Spleen (tissue), 11 donors: ENCODE measurements around the gene NOXO1. TPM values are rescaled to one million over a fixed set of nuclear protein-coding genes. Genes with fewer than 3 reads are reported as not detected.

ENCODE experiments used
- DNase-seq: peaks from one replicate; pipeline ENCODE4 v3.0.0-alpha.2; 2020
- H3K27ac ChIP-seq, 8 donors: fragments of 200-600 bp; sonication (generic) in 7 of 8; 1 replicate in 4 of 8; 2 replicates in 4 of 8; pipeline versions ENCODE4 v1.5.0 to v1.8.0; 2016 to 2021; ENCODE audit warnings: inconsistent platforms in 4 of 8, mild to moderate bottlenecking in 4 of 8, moderate library complexity in 1 of 8
- H3K27me3 ChIP-seq, 7 donors: fragments of 200-600 bp; sonication (generic) in 6 of 7; replicated peaks in 1 of 7; 1 replicate in 4 of 7; 2 replicates in 3 of 7; pipeline versions ENCODE4 v1.5.0 to v1.8.0; 2016 to 2021; ENCODE audit warnings: inconsistent platforms in 3 of 7, mild to moderate bottlenecking in 1 of 7
- H3K36me3 ChIP-seq, 6 donors: fragments of 200-600 bp; sonication (generic) in 5 of 6; 1 replicate in 4 of 6; 2 replicates in 2 of 6; pipeline versions ENCODE4 v1.5.0 to v1.8.0; 2016 to 2021; ENCODE audit warnings: inconsistent platforms in 2 of 6
- H3K4me1 ChIP-seq, 6 donors: fragments of 200-600 bp; sonication (generic) in 5 of 6; 1 replicate in 3 of 6; 2 replicates in 3 of 6; pipeline versions ENCODE4 v1.5.0 to v1.8.0; 2016 to 2021; ENCODE audit warnings: inconsistent platforms in 3 of 6
- H3K4me3 ChIP-seq, 8 donors: fragments of 200-600 bp; sonication (generic) in 7 of 8; 1 replicate in 4 of 8; 2 replicates in 4 of 8; pipeline versions ENCODE4 v1.5.0 to v1.8.0; 2016 to 2021; ENCODE audit warnings: inconsistent platforms in 4 of 8, mild to moderate bottlenecking in 4 of 8, moderate library complexity in 2 of 8
- H3K9me3 ChIP-seq, 8 donors: fragments of 200-600 bp; sonication (generic) in 7 of 8; 1 replicate in 4 of 8; 2 replicates in 4 of 8; pipeline versions ENCODE4 v1.5.0 to v1.8.0; 2016 to 2021; ENCODE audit warnings: inconsistent platforms in 4 of 8
- CTCF ChIP-seq, 11 experiments: fragments of 200-600 bp in 7 of 11; fragments of 450-650 bp in 4 of 11; sonication (generic) in 4 of 11; IDR thresholded peaks in 8 of 11; conservative IDR thresholded peaks in 3 of 11; 1 replicate in 7 of 11; 2 replicates in 4 of 11; pipeline versions ENCODE4 v1.4.0 to v1.8.0; 2016 to 2021; ENCODE audit warnings: antibody characterized with exemption in 11 of 11, inconsistent platforms in 4 of 11, mild to moderate bottlenecking in 1 of 11
- POLR2A ChIP-seq, 3 donors: fragments of 450-650 bp; IDR thresholded peaks; one replicate each; pipeline ENCODE4 v1.5.1; 2017; ENCODE audit warnings: antibody characterized with exemption in 3 of 3, mild to moderate bottlenecking in 1 of 3
- POLR2AphosphoS5 ChIP-seq, 3 donors: sonication (generic); formaldehyde crosslinking; IDR thresholded peaks; one replicate each; pipeline ENCODE4 v1.5.1; 2017; ENCODE audit warnings: antibody characterized with exemption in 3 of 3
- WGBS, 5 donors: extraction: QIAGEN DNeasy Blood & Tissue Kit in 3 of 5; methylation state at CpG; one replicate each; pipeline versions ENCODE4 v1.1.5 to v1.1.7; 2013 to 2018; 5-methylcytosine and 5-hydroxymethylcytosine counted together
- intact Hi-C: fragments of 100-400 bp; cut with DNase I; formaldehyde crosslinking; loops from one replicate; pipeline ENCODE4 v1.15.0; 2023; ENCODE audit warnings: low total_unique reads
- polyA plus RNA-seq, 3 donors: library from polyadenylated mRNA; stranded (reverse); fragments of 200-250 nt; gene quantifications; one replicate each; pipeline ENCODE4 v1.2.1, GENCODE V29; 2013
- total RNA-seq, 7 donors: library from RNA; depleted of rRNA in 3 of 7; stranded (reverse); fragments of >200 nt in 3 of 7; fragmentation: NEBNext Ultra II Directional in 4 of 7; extraction: Animal tissue kit (Norgen Biotek cat#: 25700) in 4 of 7; gene quantifications; one replicate each; pipeline versions ENCODE4 v1.1.0 to v1.2.1, GENCODE V29; 2016 to 2021
- donor health status: healthy with polysubstance abuse.
- donor health status: DM: no; HTN: no; CAD: no; lungs with moderate emphysema.
- donor health status: DM: no; HTN: no; CAD: no.
- donor health status: Bipolar disorder and iron deficiency.
- donor health status: healthy.
- donor health status: DM: no; HTN: no; CAD: no.
- donor health status: DM: yes; HTN: yes; CAD: no.

The NOXO1 gene
- total and polyA plus RNA-seq, 10 donors = 0.30 to 1.4 (median 0.82) TPM; not detected in 4

- 53 to 72% (median 69%) methylated on average over 17 to 18 of the region's 18 CpGs for WGBS, 5 donors
- H3K4me3 ChIP-seq = peak overlapping the region in 7 of 8 donors; percentile 56 to 87 (median 70)
- TF ChIP-seq CTCF (IDR thresholded peaks at IDR 0.05 in 8 of 11, conservative IDR thresholded peaks at IDR 0.05 in 3 of 11) (no peak), POLR2AphosphoS5 (IDR thresholded peaks at IDR 0.05) (no peak), POLR2A (IDR thresholded peaks at IDR 0.05) (no peak)
- H3K27me3 ChIP-seq = peaks cover 0 to 48% (median 7%) of the 10 kb centered on the region in 7 donors
- DNase-seq = no peak
- no peaks in the 10 kb centered on the region for H3K9me3 ChIP-seq
- H3K27ac ChIP-seq = peak overlapping the region in 6 of 8 donors; percentile 3 to 90 (median 87)
- H3K4me1 ChIP-seq = peaks cover 14 to 98% (median 84%) of the 10 kb centered on the region in 6 donors
- intact Hi-C loops = loop anchor here (5.0 kb wide), 1 partner anchor 124 kb away; no protein-coding TSS in a partner anchor
- peaks cover 0 to 15% (median 0%) of the 10 kb centered on the region in 6 donors for H3K36me3 ChIP-seq
Observed at GRCh38 chr16:2028620-2029220, 47.5 kb upstream of the NOXO1 start.

GRCh38 chr16:2028146-2028545, 46.9 kb upstream of the NOXO1 start:
- H3K4me1 ChIP-seq = peaks cover 19 to 98% (median 84%) of the 10 kb centered on the region in 6 donors
- peak overlapping the region in 6 of 8 donors; percentile 3 to 90 (median 87) for H3K27ac ChIP-seq
- peaks cover 0 to 48% (median 7%) of the 10 kb centered on the region in 7 donors for H3K27me3 ChIP-seq
- no peaks in the 10 kb centered on the region for H3K9me3 ChIP-seq
- WGBS, 5 donors = 55 to 79% (median 76%) methylated on average over 2 to 3 of the region's 3 CpGs
- intact Hi-C loops = loop anchor here (5.0 kb wide), 1 partner anchor 124 kb away; no protein-coding TSS in a partner anchor
- no peak for DNase-seq
- no peak for TF ChIP-seq POLR2AphosphoS5 (IDR thresholded peaks at IDR 0.05)
- TF ChIP-seq POLR2A (IDR thresholded peaks at IDR 0.05) = no peak
- TF ChIP-seq CTCF (IDR thresholded peaks at IDR 0.05 in 8 of 11, conservative IDR thresholded peaks at IDR 0.05 in 3 of 11) = no peak
- H3K4me3 ChIP-seq = peak overlapping the region; percentile 43 to 87 (median 69)
- H3K36me3 ChIP-seq = peaks cover 0 to 15% (median 0%) of the 10 kb centered on the region in 6 donors

- Histone ChIP-seq H3K4me3 (peak overlapping the region; percentile 43 to 87 (median 69)), H3K4me1 (peaks cover 24 to 98% (median 83%) of the 10 kb centered on the region in 6 donors), H3K9me3 (no peaks in the 10 kb centered on the region), H3K36me3 (peaks cover 0 to 15% (median 0%) of the 10 kb centered on the region in 6 donors), H3K27me3 (peaks cover 0 to 48% (median 7%) of the 10 kb centered on the region in 7 donors), H3K27ac (peak overlapping the region in 7 of 8 donors; percentile 63 to 90 (median 87))
- 7 to 10% (median 8%) methylated on average over 18 to 76 of the region's 76 CpGs for WGBS, 5 donors
- TF ChIP-seq CTCF (IDR thresholded peaks at IDR 0.05 in 8 of 11, conservative IDR thresholded peaks at IDR 0.05 in 3 of 11) (no peak), POLR2AphosphoS5 (IDR thresholded peaks at IDR 0.05) (peak in 1 of 3 donors; percentile 19)
- peak; percentile 80 for DNase-seq
- intact Hi-C loops = loop anchor here (5.0 kb wide), 1 partner anchor 125 kb away; no protein-coding TSS in a partner anchor
Observed at GRCh38 chr16:2027024-2028010, 46.0 kb upstream of the NOXO1 start.
